Upper lobe of right lung (tissue), 1 donor: ENCODE results near the gene CUL5. TPM values are rescaled to one million over a fixed set of nuclear protein-coding genes. Genes with fewer than 3 reads are reported as not detected.
A peak's percentile ranks its signal among the peaks of the same experiment; 100 is the strongest.
"Not testable (repeated sequence)": the region's sequence is repeated elsewhere in the genome, so short reads cannot be mapped to it uniquely, and the experiment has no call there.

Experiments used
- ATAC-seq: fragments of 200-7000 bp; cut with Tn5 transposase; one replicate; pipeline ENCODE4 v1.9.1; 2020; ENCODE audit warnings: mild to moderate bottlenecking, moderate library complexity
- DNase-seq: peaks from one replicate; pipeline ENCODE4 v3.0.0-alpha.2; 2020
- H3K27ac ChIP-seq: fragments of 200-600 bp; one replicate; pipeline ENCODE4 v1.8.0; 2022
- H3K27me3 ChIP-seq: fragments of 200-600 bp; one replicate; pipeline ENCODE4 v1.8.0; 2022; ENCODE audit warnings: mild to moderate bottlenecking
- H3K36me3 ChIP-seq: fragments of 200-600 bp; one replicate; pipeline ENCODE4 v1.8.0; 2022
- H3K4me1 ChIP-seq: fragments of 200-600 bp; one replicate; pipeline ENCODE4 v1.8.0; 2022
- H3K4me3 ChIP-seq: fragments of 200-600 bp; one replicate; pipeline ENCODE4 v1.8.0; 2022; ENCODE audit warnings: mild to moderate bottlenecking
- H3K9me3 ChIP-seq: fragments of 200-600 bp; one replicate; pipeline ENCODE4 v1.8.0; 2022
- CTCF ChIP-seq: fragments of 200-600 bp; IDR thresholded peaks from one replicate; pipeline ENCODE4 v1.8.0; 2022; ENCODE audit warnings: antibody characterized with exemption
- intact Hi-C: fragments of 100-400 bp; cut with DNase I; formaldehyde crosslinking; loops from one replicate; pipeline ENCODE4 v1.11.0; 2022
- total RNA-seq: library from RNA; stranded (reverse); fragmentation: NEBNext Ultra II Directional; extraction: Animal tissue kit (Norgen Biotek cat#: 25700); gene quantifications from one replicate; pipeline ENCODE4 v1.2.1, GENCODE V29; 2021
- donor health status: DM: no; HTN: yes; CAD: no; lungs with severe emphysema.

Gene CUL5
- total RNA-seq, 1 donor from 2014 or later: 37.9 TPM

GRCh38 chr11:108115500-108116140, 106.9 kb downstream of the CUL5 start:
- H3K9me3 ChIP-seq: no peaks in the 10 kb centered on the region
- TF ChIP-seq CTCF: no peak
- peak; percentile 85 for ATAC-seq
- no peak overlapping the region for H3K4me3 ChIP-seq
- peak; percentile 85 for DNase-seq
- peaks cover 4% of the 10 kb centered on the region for H3K4me1 ChIP-seq
- no peaks in the 10 kb centered on the region for H3K36me3 ChIP-seq
- intact Hi-C loops: no loop called here
- H3K27me3 ChIP-seq: no peaks in the 10 kb centered on the region
- peak overlapping the region; percentile 47 for H3K27ac ChIP-seq

- no peak overlapping the region for H3K4me3 ChIP-seq
- H3K36me3 ChIP-seq: no peaks in the 10 kb centered on the region
- H3K27me3 ChIP-seq: no peaks in the 10 kb centered on the region
- TF ChIP-seq CTCF: peak; percentile 57
- peaks cover 14% of the 10 kb centered on the region for H3K4me1 ChIP-seq
- H3K27ac ChIP-seq: no peak overlapping the region
- intact Hi-C loops: no loop called here
- DNase-seq (no peak), ATAC-seq (no peak)
- no peaks in the 10 kb centered on the region for H3K9me3 ChIP-seq
Observed at GRCh38 chr11:108117746-108118371, 109.2 kb downstream of the CUL5 start.

- Histone ChIP-seq H3K4me1 (peaks cover 31% of the 10 kb centered on the region), H3K4me3 (peak overlapping the region; percentile 68), H3K27ac (peak overlapping the region; percentile 90)
- intact Hi-C loops, H3K9me3 ChIP-seq, ATAC-seq, H3K36me3 ChIP-seq, H3K27me3 ChIP-seq, DNase-seq: not testable (repeated sequence)
Observed at GRCh38 chr11:108120936-108121273, 112.2 kb downstream of the CUL5 start.

- ATAC-seq (peak; percentile 98), DNase-seq (peak; percentile 99)
- TF ChIP-seq CTCF: peak; percentile 38
- Histone ChIP-seq H3K4me3 (peak within 1 kb of the TSS; percentile 68), H3K27me3 (no peaks in the 10 kb centered on the region), H3K9me3 (no peaks in the 10 kb centered on the region), H3K4me1 (peaks cover 31% of the 10 kb centered on the region), H3K36me3 (no peaks in the 10 kb centered on the region), H3K27ac (peak within 1 kb of the TSS; percentile 90)
- intact Hi-C loops: no loop called here
Observed at GRCh38 chr11:108121274-108122155, 112.8 kb downstream of the CUL5 start, which contains the start of gene ACAT1. Gene ACAT1 (plus strand): TSS chr11:108121567. CDS start chr11:108121607, 40 bp downstream.

GRCh38 chr11:108122166-108122628, 113.5 kb downstream of the CUL5 start:
- peak overlapping the region; percentile 90 for H3K27ac ChIP-seq
- H3K36me3 ChIP-seq: no peaks in the 10 kb centered on the region
- ATAC-seq: peak; percentile 5
- peak overlapping the region; percentile 68 for H3K4me3 ChIP-seq
- no peak for DNase-seq
- intact Hi-C loops: no loop called here
- H3K4me1 ChIP-seq: peaks cover 31% of the 10 kb centered on the region
- TF ChIP-seq CTCF: no peak
- no peaks in the 10 kb centered on the region for H3K9me3 ChIP-seq
- no peaks in the 10 kb centered on the region for H3K27me3 ChIP-seq

GRCh38 chr11:108125096-108125495, 116.4 kb downstream of the CUL5 start:
- H3K27me3 ChIP-seq: no peaks in the 10 kb centered on the region
- peaks cover 31% of the 10 kb centered on the region for H3K4me1 ChIP-seq
- intact Hi-C loops: no loop called here
- ATAC-seq (no peak), DNase-seq (no peak)
- TF ChIP-seq CTCF: no peak
- no peaks in the 10 kb centered on the region for H3K36me3 ChIP-seq
- H3K9me3 ChIP-seq: no peaks in the 10 kb centered on the region
- no peak overlapping the region for H3K27ac ChIP-seq
- no peak overlapping the region for H3K4me3 ChIP-seq
